Stimulated activated CD4-positive, alpha-beta T cell treated with anti-CD3 and anti-CD28 coated beads, TNF-alpha, amount 100 ng/mL, for 1 hour (primary cell): ENCODE results near the gene ITPR1.

Experiments
- DNase-seq, 3 donors: peaks; one replicate each; pipeline ENCODE4 v3.0.0-alpha.2; 2020; ENCODE audit warnings: low read depth in 3 of 3, low spot score in 1 of 3

Gene ITPR1

DNA sequence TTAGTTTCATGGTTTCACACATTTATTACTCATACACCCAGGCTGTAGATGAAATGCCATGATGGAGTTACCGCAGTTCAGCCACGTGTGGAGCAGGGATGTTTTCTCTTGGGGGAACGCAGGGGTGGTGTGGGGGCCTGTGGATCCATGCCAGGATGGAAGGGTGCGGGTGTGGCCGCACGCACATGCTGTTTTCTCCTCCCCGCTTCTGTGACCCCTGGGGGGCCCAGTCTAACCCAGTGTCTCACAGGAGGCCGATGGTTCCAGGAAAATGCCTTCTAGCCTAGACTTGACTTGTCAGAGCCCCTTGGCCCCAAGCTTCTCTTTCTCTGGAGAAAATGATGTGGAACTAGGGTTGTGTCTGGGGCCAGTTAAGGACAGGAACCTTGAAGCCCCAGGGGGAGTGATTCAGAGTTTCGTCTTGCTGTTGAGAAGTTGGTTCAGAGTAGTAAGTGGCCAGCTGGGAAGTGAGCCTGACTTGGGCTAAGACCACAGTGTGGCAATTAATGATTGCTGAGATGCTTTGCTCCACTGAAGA lies 245.7 kb downstream of the ITPR1 start:
- DNase-seq, result no peak

DNA sequence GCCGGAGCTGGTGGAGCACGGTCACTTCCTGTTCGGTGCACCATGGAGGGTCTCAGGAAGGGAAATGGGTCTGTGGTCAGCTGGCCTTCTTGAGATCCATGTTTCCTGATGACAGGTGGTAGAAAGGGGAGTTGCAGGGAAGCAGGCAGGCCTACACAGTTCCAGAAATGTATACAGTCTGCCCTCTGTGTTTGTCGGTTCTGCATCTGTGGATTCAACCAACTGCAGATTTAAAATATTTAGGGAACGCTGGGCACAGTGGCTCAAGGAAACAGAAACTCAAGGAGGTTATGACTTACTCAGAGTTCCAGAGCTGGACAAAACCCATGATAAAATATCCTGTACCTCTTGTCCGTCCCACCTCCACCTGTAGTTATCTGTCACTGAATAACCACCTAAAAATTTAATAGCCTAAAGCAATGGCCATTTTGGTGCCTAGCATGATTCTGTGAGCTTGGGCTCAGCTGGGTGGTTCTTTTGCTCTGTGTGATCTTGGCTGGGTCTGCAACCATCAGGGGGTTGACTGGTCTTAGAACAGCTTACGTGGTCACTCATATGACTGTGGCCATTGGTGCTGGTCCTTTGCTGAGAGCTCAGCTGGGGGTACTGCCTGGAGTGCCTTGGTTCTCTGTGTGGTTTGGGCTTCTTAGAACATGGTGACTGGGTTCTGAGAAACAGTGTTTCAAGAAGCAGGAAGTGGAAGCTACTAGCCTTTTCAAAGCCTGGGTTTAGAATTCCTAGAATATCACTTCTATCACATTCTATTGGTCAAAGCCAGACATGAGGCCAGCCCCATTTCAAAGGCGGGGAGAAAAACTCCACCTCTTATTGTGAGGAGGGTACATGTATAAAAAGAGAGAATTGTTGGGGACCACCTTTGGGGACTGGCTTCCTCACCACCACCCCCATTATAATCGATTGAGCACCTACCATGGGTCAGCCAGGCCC lies 246.4 kb downstream of the ITPR1 start:
- no peak for DNase-seq

GRCh38 chr3:4740397-4741105 lies 247.4 kb downstream of the ITPR1 start:
- no peak for DNase-seq

- no peak for DNase-seq
Observed at GRCh38 chr3:4741106-4741403, 247.9 kb downstream of the ITPR1 start.

DNA sequence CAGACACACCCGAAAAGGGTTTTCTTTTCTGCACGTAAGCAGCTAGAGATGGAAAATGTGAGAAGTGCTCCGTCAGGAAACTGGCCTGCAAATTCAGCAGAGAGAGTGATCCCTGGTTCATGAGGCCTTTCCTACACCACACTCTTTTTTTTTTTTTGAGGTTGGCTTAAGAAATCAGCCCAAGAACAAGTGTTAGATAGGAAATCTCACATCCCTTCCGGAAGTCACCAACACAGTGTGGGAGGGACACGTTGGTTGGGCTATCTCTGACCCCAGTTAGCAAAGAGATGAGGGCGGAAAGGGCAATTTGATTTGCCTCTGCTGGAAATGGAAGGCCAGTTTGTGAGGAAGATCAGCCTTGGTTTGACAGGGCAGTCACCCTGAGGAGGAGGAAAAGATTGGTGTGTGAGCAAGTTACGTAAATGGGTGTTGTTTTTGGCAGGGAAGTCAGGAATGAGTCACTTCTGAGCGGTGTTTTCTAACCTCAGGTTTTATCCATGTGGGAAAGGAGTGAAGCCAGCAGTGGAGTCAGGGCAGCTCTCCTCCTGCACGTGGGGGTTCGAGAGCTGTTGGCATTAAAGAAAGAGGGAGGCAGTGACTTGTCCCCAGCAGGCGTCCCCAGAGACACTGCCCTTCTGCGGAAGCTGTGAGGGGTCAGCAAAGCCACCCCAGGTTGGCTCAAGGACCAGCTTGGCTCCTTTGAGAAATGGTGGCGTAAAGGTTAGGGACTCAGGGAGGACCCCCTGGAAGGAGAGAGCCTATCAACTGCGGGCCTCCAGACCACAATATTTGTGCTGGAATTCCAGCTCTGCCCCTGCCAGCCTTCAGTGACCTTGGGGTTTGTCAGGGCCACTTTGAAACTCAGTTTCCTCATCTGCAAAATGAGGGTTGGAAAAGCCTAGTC lies 248.5 kb downstream of the ITPR1 start:
- DNase-seq, result no peak

- no peak for DNase-seq
Observed at GRCh38 chr3:4742359-4742758, 249.2 kb downstream of the ITPR1 start.

DNA sequence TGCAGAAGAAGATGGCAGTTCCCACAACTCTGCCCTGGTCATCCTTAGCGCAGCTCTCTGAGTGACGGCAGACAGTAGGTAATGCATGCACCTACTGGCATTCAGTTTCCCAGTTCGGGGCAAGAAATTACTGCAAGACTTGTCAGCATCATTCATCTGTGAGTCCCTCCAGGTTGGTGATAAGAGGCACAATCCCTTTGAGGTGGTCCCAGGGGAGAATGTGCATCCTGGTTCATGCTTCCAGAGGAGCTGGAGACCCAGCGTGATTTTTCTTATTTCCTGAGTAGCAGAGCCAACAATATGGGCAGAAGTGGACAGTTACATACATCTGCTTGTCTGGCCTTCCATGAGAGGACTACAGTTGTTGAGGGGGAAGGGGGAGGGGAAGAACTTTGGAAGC lies 250.2 kb downstream of the ITPR1 start:
- DNase-seq, result no peak

DNA sequence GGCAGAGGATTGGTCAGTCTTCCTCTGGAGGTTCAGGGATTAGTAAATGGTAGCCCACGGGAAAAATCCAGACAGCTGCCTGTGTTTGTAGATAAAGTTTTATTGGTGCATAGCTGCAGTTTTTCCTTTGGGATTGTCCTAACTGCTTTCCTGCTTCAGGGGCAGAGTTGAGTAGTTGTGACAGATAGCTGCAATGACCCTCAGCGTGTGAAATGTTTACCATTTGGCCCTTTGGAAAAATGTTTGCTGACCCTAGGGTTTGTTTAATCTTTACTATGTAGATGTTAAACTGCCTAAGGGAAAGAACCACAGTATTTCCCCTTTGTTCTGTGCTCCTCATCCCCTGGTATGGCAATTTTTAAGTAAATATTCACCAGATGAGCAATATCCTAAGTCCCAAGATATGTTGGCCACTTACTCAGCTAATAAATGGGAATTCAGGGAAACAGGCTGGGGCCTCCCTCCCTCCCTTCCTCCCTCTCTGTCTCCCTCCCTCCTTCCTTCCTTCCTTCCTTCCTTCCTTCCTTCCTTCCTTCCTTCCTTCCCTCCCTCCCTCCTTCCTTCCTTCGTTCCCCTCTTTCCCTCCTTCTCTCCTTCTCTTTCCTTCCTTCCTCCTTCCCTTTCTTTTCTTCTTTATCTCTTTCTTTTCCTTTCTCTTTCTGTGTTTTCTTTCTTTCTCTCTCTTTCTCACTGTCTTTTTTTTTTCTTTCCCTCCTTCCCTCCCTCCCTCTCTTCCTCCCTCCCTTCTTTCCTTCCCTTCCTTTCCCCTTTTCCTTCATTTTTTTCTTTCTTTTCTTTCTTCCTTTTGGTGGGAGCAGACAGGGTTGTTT lies 251.5 kb downstream of the ITPR1 start:
- no peak for DNase-seq

- DNase-seq, result no peak
Observed at GRCh38 chr3:4745235-4745610, 252.1 kb downstream of the ITPR1 start.

GRCh38 chr3:4746241-4746958 lies 253.3 kb downstream of the ITPR1 start:
- no peak for DNase-seq

DNA sequence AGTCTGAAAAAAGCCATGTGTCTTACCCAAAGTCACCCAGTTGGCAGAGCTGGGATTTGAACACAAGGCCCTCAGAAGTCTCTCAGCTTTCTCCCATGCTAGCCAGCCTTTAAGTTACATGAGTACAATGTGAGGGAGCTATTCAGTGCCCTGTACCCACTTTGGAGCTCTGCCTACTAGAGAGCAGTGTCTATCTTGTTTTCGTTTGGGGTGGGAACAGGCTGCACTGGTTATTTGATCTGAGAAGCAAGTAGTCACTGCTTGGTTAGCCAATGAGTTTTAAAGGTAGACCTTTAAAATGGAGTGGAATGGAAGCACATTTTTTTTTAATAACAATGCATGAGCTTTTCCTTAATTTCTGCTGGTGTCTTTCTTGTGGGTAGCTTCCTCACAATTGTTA lies 255.0 kb downstream of the ITPR1 start:
- DNase-seq, result no peak

DNA sequence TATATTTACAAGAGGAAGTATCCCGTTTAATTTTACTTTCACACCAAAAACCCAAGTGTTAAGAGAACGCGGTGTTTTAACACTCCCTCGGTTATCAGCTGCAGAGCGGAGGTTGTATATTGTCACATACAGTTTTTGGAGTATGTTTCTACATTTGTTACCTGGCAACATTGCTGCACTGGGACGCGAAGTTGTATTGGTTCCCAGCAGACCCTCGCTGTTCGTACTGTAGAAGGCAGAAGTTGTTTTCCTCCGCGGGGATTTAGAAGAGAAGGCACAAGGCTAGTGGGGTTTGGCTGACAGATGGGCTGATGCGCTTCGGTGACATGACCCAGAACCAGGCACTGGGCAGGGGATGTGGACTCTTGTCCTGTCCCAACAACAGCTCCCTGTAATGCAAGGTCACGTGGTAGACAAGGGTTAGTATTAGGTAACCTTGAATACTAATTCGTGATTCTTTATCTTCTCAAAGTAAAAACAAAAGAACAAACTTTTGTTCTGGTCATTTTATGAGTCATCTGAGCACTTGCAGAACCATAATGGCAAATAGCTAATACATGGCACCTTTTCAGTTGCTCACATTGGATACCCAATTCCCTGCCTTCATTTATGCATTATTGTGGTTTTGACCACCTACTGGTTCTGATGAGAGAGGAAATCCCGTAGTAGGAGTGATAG lies 255.7 kb downstream of the ITPR1 start:
- DNase-seq, result no peak

- DNase-seq, result no peak
Observed at GRCh38 chr3:4749567-4750002, 256.4 kb downstream of the ITPR1 start.

GRCh38 chr3:4750306-4750968 lies 257.3 kb downstream of the ITPR1 start:
- DNase-seq, result no peak

GRCh38 chr3:4751029-4751501 lies 257.9 kb downstream of the ITPR1 start:
- no peak for DNase-seq

DNA sequence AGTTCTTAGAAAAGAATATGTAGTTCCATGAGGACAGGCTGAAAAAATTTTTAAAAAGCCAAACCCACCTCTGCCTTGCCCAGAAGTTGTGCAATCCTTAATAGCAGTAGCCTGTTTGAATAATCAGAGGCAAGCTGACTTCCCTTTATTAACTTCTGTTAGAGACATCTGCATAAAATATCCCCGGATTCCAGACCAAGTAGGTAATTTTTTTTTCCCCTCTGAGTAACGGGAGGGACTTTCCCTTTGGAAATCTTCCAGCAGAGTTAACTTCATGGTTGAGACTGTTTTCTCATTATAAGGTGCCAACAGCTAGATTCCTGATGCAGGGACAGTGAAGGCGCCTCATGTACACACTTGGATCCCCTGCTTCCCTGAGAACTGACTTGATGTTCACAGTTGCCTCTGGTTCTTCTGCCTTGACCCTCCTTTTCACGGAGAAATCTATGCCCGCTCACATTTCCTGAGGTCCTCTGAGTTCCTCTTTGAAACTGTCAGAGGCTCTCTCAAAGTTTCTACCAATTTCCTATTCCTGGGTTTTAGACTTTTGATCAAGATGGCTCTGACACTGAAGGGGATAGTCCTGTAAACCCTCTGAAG lies 258.5 kb downstream of the ITPR1 start:
- DNase-seq, result no peak

DNA sequence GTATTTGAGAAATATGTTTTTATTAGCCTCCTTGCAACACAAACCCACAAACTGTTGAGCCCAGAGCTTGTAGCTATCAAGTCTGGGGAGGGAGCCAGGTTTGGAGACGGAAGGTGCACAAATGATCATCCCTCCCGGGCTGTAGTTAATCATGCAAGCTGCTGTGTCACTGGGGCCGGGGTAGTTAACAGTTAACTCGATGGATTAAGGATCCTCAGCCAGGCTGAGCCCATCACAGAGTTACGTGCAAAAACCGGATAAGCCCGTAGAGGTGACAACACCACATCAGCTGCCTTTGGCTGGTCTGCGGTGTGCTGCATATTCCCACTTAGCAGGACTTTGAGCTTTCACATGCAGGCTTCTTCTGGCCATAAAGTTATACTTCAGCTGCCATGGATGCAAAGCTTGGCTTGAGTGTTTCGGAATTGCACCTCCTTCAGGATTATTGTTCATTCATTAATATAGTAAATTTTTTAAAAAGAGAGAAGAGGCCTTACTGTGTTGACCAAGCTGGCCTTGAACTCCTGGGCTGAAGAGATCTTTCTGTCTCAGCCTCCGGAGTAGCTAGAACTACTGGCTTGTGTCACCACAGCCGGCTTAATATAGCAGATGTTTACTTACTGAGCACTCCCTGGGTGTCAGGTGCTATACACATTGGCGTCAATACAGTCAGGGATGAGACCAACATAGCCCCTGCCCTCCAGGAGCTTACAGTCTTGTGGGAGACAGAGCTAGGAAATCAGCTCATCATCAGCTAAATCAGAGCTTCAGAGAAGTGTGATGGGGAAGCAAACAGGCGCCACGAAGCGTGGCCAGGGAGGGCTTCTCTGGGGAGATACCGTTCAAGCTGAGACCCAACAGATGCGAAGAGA lies 259.3 kb downstream of the ITPR1 start:
- DNase-seq, result no peak
